GM19452 (cell line): Measurements from ENCODE around the gene SLC25A47.
"Not testable (repeated sequence)": the region's sequence is repeated elsewhere in the genome, so short reads cannot be mapped to it uniquely, and the experiment has no call there.

ENCODE experiments used
- ATAC-seq: cut with Tn5 transposase; IDR thresholded peaks from one replicate; pipeline ENCODE4 v1.9.1; 2021; ENCODE audit not compliant: unreplicated experiment

The SLC25A47 gene, protein sequence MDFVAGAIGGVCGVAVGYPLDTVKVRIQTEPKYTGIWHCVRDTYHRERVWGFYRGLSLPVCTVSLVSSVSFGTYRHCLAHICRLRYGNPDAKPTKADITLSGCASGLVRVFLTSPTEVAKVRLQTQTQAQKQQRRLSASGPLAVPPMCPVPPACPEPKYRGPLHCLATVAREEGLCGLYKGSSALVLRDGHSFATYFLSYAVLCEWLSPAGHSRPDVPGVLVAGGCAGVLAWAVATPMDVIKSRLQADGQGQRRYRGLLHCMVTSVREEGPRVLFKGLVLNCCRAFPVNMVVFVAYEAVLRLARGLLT

DNA sequence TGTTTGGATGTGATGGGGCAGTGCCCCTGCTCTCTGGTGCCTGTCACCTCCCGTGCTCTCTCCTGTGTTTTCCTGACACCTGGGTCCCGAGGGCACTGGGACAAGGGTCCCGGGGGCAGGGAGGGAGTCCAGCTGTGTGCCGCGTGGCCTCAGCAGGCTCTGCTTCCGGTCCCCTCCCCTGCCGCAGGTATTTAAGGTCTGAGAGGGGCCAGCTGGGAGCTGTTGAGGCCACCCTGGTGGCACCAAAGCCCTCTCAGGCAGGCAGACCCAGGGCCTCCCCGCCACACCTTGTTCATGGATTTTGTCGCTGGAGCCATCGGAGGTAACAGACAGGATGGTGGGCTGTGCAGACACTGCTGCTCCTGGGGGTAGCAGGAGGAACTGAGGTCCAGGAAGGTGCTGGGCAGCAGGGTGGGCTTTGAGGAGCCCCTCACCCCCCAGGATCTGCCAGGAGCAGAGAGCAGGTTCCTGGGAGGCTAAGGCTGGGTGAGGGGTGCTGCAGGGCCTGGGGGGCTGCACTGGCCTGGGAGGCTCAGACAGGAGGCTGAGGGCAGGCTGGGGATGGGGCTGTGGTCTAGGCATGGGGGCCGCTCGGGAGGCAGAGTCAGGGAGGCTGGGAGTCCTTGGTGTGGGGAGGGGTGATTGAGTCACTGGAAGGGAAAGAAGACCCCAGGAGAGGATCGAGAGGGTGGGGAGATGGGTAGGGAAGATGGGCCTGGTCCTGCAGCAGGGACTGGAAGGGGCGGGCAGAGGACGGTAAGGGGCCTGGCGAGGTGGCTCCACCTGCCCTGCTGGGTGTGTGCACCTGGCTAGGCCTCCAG lies at the start of gene SLC25A47:
Gene SLC25A47 (plus strand): TSS at position 219 of the 821 bp plus-strand sequence. CDS start 76 bp downstream, at position 295.
- no peak for ATAC-seq

DNA sequence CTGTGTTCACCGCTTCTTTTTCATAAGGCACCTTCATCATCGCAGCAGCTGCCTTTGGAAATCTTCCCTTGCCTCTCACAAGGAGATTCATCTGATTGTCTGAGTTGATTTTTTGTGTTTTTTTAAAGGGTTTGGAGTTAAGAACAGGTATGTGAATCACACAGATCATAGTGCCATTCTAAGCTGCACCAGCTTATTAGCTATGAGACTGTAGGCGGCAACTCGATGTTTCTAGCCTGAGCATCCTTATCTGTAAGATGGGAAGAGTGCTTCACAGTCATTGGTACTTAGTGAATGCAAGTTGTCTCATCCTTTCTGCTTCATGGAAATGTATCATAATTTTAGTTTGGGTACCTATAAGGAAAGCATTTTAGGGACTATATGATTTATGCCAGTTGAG lies 48.9 kb upstream of the SLC25A47 start:
- no peak for ATAC-seq

DNA sequence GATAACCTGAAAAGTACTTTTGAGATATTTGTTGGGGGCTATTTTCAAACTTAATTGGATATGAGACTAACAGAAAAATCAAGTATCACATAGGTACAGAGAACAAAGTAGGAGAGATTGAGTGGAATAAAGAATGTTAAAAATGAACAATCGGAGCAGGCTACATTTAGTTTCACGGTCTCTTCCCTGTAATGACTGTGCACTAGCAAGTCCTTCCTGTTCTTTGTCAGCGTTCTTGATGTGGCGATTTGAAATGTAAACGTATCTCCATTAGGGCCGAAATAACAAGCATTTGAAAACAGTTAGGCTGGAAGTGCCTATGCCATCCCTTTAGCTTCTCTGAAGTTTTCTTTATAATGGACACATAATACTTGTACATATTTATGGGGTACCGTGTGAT lies 47.9 kb upstream of the SLC25A47 start:
- ATAC-seq: no peak

DNA sequence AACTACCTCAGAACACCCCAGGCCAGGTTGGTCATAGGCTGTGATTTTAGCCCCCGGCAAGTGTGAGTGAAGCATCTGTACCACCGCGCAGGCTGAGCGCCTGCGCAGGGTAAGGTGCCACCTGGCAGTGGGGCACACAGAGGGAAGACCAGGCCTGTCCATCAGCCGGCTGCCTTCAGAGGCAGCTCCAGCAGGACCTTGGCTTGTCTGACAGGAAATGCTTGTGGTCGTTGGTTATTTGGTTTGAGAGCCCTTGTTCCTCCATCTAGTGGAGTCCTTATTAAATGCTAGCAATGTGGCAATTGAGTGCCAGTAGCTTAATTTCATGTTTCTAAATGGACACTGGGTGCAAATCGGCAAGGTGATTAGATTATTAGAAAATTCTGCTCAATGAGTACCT lies 44.4 kb upstream of the SLC25A47 start:
- ATAC-seq: no peak

DNA sequence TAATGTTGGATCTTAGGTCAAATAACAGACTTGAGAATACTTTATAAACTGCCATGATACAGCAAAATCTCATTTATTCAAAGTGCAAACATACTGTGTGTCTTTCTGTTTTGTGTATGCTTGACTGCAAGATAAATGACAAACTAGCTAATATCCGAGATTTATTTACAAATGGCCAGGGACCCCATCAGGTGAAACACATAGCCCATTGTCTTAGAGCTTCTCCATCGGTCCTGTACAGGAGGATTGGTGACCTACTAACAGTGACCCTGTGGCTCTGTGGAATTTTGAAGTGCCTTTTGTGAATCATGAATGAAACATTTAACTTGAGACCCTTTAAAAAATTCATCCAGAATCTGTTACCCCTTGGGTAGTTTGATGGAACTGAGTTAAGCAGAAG lies 44.0 kb upstream of the SLC25A47 start:
- ATAC-seq: no peak

DNA sequence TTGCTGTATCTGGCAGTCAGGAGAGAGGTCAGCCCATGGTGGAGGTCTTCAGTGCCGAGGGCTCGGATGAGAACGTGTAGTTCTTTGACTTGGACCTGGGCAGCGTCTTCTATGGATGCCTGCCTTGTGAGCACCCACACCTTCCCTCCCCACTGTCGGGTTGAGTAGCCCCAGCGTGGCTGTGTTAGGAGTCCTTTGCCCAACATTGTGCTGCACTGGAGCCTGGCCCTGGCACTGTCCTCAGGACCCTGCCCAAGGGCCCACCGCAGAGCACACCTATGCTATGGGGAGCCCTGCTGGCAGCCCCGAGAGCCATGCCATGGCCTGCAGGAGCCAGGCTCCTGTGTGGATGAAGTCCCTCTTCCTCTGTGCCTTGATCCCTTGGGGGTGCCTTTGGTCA lies 43.6 kb upstream of the SLC25A47 start:
- no peak for ATAC-seq

DNA sequence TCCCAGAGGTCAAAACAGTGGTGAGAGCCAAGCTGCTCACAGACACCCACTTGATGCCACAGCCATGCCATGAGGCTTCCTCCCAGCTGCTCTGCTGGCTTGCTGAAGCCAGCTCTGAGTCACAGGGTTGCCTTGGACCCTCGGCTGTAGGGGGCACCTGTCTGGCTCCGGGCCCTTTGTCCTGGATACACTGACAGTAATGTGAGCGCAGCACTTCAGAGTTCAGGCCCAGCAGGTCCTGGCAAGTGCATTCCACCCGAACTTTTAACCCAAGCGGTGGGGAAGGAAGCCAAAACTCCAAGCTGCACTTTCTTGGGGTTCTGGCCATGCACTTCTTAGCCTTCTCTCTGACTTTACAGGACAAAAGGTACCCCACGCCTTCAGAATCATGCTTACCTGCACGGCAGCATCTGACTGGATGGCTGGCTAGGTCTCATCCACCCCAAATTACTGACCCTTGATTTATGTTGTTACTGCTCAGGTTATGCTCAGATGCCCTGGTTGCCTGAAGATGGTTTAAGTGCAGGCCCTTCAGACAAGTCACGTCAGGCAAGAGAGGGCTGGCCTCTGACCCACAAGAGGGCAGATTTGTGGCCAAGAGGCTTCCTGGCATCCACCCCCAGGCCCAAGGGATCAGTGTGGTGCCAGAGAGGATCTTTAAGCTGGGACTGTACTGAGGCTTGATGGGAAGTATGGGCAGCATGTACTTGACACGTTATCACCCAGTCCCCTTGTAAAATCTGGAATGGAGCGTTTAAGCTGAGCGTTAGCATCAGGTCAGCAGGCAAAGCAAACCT lies 41.7 kb upstream of the SLC25A47 start:
- no peak for ATAC-seq

DNA sequence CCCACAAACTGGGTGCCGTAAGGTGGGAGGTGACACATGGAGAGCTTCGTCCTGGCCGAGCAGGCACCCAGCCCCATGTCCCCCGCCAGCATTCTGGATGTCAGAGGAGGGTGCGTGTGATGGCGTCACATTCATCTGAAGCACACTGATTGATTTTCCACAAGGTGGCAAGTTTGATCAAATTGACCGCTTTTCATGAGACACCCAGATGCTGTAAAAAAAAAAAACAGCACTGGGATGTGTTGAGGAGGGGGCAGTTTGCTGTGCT lies 41.1 kb upstream of the SLC25A47 start:
- no peak for ATAC-seq

DNA sequence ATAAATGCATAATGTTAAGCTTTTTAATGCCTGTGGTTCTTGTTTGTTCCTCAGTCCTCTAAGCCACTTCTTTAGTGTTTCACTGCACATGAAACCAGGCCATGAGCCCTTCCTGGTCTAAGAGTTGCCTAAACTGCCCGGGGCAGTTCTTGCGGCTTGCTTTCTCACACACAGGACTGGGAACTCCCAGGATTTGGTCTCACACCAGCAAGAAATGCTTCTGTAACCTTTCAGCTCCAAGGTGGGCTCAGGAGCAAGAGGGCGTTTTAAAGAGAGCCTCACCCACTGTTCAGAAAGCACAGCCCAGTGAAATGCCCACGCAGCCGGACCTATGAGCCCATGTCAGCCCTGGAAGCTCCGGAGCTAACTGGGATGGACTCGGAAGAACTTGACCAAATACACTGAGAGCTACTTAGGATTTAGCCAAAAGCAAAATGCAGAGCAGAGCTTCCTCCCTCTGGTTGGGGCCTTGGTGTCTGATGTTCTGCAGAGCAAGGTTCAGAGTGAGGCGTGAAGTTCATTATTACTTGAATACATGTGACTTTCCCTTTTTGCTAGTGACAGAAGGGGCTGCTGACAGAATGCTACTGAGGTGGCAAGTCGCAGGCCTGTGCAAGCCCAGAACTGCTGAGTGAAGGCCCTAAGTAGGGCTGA lies 40.2 kb upstream of the SLC25A47 start:
- ATAC-seq: no peak

DNA sequence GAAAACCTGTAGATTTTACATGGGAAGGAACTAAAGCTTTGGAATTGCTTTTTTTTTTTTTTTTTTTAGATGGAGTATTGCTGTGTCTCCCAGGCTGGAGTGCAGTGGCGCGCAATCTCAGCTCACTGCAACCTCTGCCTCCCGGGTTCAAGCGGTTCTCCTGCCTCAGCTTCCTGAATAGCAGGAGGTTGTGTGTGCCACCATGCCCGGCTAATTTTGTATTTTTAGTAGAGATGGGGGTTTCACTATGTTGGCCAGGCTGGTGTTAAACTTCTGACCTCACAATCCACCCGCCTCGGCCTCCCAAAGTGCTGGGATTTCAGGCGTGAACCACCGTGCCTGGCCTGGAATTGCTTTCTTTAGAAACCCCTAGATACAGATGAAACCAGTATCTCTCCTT lies 39.7 kb upstream of the SLC25A47 start:
- not testable (repeated sequence) for ATAC-seq

DNA sequence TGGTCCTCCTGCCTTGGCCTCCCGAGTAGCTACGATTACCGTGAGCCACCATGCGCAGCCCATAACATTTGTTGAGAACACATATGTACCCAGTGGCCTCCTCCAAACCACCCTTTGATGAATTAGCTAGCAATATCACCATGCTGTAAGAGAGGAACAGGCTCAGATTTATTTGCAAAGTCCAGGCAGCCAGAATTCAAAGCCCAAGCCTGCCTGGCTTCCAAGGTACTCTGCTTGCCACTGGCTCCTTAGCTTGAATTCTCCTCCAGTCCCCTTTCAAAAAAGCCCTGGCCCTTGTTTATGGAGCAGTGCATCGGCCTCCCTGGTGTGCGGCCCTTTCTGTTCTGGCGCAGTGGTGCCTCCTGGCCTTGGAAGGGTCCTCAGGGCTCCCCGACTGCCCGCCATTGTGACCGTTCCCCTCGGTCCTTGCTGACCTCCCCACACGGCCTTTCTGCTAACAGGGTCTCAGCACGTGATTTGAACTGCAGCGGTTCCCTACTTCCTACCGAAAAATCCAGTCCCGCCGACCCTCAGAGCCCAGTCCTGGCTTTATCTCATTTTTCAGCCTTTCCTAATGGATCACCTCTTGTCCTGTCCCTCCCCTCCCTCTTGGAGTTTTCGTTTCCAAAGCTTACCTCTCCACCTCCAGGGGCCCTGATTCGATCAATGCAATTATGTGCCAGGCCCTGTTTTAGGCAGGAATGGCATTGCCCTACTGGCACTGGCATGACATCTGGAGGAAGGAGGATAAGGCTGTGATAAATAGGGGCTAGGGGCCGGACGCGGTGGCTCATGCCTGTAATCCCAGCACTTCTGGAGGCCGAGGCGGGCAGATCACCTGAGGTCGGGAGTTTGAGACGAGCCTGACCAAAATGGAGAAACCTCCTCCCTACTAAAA lies 38.9 kb upstream of the SLC25A47 start:
- ATAC-seq: no peak

DNA sequence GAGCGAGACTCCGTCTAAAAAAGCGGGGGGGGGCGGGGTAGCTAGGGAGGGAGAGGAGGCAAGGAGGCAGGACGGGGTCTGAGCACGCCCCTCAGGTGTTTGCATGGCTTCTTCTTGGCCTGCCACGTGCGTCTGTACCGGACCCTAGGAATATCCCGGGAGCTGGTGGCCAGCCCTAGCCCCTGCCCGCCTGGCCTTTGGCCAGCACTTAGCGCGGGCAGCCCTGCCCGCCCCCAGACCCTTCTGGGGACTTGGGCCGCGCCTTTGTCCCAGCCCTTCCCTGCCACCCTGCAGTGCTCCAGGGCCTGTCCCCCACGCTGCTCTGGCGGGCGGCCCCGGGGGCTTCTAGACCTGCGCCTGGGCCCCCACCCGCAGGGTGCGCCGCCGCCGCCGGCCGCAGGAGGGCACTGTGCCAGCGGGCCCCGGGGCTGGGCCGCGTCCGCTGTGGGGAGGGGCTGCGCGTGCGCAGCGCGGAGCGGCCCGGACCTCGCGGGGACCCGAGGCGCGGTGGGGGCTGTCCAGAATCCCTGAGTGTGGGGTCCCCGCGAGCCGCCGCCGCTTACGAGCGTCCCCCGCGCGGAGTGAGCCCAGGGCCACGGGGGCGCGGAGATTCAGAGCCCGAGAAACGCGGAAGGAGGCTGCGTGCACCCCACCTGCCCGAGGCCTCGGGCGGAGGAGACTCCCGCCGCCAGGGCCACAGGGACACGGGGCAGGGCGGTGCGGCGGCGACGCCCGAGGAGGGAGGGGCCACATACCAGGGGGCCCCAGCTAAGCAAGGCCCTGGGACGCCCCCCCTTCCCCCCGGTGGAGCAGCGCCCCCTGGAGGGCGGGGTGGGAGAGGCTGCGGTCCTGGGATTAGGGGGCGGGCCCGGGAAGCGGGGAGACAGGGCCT lies 37.9 kb upstream of the SLC25A47 start:
- ATAC-seq: peak; percentile 91

DNA sequence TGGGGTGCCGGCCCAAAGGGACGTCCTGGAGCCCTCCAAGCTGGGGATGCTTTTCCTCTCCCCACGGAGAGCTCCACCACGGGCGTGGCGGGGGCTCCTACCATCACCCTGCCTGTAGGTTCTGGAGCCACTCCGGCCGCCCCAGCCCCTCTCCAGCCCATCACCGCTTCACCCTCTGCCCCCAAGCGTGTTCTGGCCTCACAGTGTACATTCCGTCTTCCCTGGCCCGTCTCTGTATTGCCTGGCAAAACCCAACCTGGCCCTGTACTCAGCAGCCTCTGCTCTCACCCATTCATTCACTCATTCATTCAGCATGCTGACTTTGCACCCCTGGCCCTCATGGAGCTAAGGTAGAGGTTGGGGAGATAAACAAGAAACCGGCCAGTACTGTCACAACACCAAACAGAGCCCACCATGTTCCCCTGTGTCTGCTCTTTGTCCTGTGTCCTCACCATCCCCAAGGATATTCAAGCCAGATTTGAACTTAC lies 37.2 kb upstream of the SLC25A47 start:
- ATAC-seq: no peak

DNA sequence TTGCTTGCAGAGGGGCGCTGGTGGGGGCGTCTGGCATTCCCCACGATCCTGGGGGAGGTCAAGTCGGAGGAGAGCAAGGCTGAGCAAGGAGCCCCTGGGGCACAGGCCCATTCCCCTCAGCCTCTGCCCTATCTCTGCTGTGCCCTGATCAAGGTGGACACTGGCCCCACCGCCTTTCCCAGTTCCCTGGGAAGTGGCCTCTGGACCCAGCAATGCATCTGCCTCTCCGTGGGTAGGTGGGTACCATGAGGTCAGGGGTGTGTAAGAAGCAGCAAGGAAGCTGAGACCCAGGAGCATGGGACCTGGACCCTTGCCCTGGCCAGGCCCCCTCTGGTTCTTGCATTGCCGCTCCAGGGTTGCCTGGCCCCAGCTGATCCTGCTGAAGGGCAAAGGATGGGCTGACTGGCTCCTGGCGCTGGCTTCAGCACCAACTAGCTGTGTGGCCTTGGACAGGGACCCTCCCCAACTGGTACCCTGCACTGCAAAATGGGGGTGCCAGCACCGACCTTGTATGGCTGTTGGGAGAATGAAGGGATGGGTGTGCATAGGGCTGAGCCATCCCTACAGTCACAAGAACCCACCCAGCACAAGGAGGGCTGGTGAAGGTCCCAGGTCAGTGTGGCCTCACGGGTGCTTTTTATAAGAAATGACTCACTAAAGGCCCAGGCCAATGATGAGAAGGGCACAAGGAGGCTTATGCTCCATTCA lies 36.5 kb upstream of the SLC25A47 start:
- ATAC-seq: no peak

DNA sequence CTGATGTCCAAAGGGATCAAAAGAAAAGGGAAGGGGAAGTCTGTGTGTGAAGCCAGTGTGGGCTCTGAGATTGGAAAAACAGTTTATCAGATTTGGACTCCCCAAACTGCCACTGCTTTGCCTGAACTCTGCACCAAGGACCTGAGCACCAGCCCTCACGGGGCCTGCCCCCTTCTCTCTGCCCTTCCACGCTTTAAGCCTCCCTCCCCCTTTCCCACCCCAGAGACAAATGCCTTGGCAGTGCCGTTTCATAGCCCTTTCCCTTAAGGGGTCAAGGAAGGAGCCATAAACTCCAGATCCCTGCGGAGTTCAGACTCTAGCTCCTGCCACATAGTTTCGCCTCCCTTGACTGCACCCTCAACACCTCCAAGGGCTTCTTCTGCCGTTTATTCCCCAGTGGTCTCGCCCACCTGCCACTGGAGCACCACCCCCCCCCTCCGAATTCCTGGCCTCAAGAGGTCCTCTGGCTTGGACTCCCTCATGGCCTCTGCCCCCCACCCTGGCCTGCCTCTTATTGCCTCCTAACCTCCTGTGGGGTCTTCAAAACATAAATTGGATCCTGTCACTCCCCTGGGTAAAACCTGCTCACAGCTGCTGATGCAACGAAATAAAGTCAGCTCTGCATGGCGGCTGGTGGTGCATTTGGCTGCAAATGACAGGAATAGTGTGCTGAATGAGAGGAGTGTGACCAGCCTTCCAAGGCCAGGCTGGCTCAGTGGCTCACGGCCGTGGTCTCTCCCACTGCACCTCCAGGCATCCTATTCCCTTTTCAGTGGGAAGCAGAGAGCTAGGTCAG lies 35.7 kb upstream of the SLC25A47 start:
- ATAC-seq: no peak

DNA sequence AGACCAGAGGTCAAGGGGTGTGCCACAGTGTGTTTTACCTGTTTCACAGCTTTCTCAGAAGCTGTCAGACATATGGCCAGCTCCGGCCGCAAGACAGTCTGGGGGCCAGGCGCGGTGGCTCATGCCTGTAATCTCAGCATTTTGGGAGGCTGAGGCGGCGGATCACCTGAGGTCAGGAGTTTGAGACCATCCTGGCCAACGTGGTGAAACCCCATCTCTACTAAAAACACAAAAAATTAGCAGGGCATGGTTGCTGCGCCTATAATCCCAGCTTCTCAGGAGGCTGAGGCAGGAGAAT lies 35.2 kb upstream of the SLC25A47 start:
- not testable (repeated sequence) for ATAC-seq

DNA sequence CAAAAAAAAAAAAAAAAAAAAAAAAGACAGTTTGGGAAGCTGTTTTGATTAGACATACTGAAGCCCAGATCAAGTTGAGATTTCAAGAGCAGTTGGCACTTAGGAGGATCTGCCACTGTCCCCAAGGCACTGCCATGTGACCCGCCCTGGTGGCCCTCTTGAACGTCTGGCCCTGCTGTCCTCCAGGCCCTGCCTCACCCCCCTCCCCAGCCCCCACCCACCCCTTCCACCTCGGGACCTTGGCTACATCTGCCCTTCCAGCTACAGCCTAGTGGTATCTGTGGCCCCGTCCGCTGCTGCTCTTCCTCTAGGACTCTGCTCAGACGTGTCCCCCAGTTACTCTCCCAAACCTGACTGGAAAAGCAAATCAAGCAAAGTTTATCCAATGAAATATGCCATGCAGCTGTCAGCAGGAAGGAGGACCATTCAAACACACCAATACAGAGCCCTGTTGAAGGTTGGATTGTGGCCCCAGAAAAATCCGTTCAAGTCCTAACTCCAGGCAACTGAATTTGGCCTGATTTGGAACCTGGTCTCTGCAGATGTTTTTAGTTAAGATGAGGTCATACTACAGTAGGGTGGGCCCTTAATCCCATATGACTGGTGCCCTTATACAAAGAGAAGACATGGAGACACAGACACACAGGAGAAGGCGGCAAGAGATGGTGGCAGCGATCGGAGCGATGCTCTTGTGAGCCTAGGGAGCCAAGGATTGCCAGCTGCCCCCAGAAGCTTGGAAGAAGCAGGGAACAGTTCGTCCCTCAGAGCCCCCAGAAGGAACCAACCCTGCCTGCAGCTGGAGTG lies 34.6 kb upstream of the SLC25A47 start:
- ATAC-seq: no peak
